HG03280 (cell line): Measurements from ENCODE around the gene EP400.

Experiments
- ATAC-seq: cut with Tn5 transposase; IDR thresholded peaks from one replicate; pipeline ENCODE4 v1.9.1; 2021; ENCODE audit warnings: mild to moderate bottlenecking, moderate library complexity; ENCODE audit not compliant: unreplicated experiment

Gene EP400, protein sequence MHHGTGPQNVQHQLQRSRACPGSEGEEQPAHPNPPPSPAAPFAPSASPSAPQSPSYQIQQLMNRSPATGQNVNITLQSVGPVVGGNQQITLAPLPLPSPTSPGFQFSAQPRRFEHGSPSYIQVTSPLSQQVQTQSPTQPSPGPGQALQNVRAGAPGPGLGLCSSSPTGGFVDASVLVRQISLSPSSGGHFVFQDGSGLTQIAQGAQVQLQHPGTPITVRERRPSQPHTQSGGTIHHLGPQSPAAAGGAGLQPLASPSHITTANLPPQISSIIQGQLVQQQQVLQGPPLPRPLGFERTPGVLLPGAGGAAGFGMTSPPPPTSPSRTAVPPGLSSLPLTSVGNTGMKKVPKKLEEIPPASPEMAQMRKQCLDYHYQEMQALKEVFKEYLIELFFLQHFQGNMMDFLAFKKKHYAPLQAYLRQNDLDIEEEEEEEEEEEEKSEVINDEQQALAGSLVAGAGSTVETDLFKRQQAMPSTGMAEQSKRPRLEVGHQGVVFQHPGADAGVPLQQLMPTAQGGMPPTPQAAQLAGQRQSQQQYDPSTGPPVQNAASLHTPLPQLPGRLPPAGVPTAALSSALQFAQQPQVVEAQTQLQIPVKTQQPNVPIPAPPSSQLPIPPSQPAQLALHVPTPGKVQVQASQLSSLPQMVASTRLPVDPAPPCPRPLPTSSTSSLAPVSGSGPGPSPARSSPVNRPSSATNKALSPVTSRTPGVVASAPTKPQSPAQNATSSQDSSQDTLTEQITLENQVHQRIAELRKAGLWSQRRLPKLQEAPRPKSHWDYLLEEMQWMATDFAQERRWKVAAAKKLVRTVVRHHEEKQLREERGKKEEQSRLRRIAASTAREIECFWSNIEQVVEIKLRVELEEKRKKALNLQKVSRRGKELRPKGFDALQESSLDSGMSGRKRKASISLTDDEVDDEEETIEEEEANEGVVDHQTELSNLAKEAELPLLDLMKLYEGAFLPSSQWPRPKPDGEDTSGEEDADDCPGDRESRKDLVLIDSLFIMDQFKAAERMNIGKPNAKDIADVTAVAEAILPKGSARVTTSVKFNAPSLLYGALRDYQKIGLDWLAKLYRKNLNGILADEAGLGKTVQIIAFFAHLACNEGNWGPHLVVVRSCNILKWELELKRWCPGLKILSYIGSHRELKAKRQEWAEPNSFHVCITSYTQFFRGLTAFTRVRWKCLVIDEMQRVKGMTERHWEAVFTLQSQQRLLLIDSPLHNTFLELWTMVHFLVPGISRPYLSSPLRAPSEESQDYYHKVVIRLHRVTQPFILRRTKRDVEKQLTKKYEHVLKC (N-terminal part only)

DNA sequence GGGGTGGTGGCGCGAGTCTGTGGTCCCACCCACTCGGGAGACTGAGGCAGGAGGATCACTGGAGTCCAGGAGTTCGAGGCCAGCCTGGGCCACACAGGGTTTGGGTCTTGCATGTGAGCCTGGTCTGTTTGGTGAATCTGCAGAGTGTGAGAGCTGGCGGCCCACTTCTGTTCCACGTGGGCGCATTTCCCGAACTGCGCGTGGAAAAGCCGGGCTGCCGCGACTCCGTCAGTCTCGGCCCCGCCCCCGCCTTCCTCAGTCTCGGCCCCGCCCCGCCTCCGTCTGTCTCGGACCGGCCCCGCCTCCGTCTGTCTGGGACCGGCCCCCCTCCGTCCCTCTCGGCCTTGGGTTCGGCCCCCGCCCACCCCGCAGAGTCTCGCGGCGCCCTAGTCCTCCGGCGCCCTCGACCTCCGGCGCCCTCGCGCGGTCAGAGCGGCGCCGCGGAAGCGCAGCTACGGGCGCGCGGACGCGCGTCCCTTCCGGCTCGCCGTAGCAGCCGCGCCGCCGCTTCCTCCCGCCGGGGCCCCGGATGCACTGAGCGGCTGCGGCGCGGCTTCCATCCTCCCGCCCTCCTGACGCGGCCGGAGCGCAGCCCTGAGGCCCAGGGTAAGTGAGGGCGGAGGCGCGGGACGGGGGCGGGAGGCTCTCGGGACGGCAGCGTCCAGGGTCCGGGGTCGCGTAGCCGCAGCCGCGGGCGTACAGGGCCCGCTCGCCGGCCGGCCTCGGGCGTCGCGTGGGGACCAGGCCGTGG is at the start of gene EP400:
EP400 (plus strand) TSS at position 512 of the 751 bp plus-strand sequence. CDS start 10,678 bp downstream, outside the sequence.
- ATAC-seq, result peak; percentile 92

DNA sequence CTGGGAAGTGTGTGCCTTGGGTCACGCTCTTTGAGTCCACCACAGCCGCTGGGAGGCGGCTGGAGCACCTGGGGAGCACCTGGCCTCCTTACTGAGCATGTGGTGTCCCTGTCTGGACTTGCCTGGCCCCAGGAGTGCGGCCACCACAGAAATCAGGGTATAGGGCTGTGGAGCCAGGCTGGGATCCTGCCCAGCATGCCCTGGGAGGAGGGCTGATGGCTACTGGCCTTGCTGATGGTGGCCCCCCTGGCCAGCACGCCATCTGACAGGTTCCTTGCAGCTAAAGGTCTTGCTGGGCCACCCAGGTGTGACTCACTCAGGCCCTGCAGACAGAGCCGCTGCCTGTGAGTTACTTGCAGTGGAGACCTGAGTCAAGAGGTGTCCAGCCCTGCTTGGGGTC is 49.3 kb upstream of the EP400 start:
- ATAC-seq, result no peak

DNA sequence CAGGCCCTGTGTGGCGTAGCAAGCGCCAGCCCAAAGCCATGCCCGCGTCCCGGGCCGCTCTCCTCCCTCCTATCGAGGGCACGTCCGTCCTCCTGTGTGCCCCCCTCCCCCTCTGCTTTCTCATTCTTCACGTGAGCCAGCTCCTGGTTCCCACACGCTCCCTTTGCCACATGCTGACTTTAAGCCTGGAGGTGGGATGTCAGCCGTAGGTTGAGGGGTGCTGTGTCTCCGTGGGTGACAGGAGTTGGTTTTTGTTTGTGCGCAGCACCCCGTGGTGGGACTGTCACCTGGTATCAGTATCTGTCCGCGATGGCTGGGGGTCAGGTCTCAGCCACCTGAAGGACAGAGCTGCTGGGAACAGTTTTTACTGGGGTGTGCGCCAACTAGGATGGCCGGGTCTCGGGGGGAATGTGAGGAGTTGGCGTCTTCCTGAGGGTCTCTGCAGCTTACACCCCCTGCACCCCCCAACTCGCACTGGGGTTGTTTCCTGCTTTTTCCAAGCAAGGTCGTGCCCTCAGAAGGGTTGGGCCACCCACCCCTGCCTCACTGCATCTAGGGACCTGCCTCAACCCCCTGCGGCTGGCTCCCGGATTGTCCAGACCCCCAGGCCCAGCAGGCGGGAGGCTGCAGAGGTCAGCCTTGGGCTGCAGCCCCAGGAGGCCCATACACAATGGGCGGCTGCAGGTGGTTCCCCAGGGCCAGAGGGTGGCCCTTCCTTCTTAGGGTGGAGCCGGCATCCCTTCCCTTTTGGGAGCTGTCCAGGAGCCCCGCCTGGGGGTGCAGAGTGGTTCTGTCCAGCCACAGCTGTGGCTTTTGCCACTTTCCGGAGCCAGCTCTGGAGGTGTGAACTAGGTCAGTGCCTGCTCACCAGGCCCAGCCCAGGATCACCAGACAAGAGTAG is 48.1 kb upstream of the EP400 start:
- ATAC-seq, result no peak

DNA sequence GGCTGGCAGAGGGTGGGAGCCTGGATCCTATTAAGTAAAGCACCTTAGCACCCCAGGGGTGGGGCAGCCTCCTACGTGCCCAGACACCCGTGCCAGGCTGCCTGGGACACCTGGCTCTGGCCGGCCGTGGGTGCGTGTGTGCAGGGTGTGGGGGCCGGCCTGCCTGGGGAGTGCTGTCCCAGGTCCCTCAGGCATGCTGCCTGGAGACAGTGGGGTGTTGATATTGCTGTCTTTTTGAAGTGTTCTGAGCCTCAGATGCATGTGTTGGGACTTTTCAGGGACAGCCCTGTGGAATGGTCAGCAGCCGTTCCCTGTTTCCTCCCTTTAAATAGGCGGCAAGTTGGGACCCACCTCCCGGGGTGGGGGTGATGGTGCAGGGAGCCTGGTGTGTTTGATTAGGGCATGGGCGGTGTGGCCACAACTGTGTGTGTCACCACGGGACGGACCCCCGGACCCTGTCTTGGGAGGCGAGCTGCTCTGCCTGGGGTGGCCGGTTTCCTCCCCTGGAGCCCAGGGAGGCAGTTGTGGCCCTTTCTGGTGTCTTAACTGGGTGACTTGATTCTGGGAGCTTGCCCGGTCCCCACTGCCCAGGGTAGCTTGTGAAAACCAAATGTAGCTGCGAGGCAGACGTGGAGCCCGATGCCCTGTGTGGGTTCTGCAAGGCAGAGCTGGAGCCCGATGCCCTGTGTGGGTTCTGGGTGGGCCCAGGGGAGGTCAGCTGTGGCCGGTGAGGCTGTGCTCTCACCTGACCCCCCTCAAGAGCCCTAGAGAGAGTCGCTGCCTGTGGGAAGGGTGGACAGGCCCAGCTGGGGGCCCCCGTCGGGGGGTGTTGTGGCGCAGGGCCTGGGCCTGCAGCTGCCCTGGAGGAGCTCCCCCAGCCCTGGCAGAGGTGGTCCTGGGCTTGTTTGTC is 47.2 kb upstream of the EP400 start:
- ATAC-seq, result no peak

DNA sequence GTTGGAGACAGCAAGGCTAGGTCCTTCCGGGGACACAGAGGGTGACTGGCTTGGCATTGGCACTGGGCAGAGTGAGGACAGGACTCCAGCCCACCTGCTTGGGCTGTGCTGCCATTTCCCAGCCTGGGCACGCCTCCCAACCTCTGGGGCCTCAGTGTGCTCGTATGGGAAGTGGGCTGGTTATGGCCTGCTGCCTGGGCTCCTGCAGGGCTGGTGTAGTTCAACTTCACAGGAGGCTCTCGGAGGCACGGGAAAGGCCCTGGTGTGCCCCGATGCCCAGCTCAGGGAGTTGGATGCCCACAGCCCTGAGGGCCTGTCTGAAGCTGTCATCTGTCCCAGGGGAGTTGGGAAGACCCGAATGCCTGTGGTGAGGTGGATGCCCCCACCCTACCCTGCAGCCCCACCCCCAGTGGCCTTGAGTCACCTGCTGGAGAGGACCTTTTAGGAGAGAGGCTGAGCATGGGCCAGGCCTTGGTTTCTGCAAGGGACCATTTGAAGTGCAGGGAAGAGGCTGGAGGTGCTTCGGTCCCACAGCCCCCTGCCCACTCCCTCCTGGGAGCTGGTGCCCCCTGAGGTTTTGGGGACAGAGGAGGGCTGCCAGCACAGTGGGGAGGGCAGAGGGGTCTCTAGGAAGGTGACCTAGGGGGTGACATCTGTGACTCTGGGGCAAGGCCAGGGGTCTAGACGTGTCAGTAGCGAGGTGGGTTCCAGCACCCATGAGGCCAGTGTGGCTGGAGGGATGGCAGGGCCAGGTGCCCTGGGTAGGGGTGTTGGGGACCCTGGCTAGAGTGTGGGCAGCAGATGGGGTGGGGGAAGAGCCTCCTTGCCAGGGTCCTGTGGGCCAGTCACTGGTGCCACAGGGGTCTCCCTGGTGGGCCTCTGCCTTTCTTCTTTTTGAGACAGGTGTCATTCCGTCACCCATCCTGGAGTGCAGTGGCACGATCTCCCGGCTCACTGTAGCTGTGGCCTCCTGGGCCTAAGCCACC is 46.2 kb upstream of the EP400 start:
- ATAC-seq, result no peak

DNA sequence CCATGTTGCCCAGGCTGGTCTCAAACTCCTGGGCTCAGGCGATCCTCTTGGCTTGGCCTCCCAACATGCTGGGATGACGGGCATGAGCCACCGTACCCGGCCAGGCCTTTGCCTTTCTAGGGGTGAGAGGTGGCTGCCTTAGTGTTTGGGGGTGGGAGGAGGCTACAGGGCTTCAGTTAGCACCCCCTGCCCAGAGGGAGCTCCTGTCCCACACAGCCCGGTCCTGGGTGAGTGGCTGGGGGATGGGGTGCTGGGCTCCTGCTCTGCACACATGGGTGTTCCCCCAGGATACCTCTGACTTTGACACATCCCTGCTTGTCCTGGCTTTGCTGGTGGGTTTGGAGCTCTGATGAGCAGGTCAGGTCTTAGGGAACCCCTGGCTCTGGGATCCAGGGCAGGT is 45.4 kb upstream of the EP400 start:
- no peak for ATAC-seq

DNA sequence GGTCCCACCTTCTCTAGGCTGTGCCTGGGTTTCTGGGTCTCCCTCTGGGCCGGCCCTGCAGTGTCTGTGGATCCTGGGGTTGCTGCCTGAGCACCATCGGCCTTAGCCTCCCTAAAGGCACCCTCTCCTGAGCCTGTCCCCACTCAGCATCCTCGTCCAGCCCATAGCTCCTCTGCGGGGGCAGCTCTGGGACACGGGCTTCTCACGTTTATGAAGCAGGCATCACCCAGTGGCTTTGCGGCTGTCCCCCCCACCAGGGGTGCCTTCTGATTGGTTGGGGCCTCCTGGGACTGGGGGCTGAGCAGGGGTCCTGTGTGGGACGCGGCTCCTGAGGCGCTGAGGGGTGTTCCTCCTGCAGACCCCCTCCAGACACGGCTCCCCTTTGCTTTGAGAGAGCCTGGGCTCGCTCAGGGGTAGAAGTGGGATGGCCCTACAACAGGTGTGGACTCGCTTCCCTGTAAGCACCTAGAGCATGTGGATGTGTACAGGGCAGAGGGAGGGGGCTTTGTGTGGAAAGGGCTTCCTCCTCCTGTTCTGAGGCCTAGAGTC is 44.6 kb upstream of the EP400 start:
- no peak for ATAC-seq

DNA sequence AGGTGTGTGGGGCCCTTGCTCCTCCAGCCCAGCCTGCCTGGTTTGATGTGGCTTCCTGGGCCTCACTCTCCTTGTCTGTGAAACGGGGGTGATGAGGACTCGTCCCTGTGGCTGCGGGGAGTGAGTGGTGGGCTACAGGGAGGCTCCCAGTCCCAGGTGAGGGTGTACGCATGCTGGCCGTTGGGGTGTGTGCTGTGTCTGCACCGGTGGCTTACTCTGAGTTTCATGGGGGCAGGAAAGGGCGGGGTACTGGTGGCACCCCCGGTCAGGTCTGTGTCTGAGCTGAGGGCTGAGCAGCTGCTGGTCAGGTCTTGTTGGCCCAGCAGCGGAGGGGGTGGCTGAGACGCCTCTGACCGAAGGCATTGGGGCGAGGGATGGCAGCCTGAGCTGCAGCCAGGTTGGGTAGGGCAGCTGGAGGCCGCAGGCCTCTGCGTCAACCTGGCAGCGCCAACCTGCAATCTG is 44.1 kb upstream of the EP400 start:
- ATAC-seq, result no peak

DNA sequence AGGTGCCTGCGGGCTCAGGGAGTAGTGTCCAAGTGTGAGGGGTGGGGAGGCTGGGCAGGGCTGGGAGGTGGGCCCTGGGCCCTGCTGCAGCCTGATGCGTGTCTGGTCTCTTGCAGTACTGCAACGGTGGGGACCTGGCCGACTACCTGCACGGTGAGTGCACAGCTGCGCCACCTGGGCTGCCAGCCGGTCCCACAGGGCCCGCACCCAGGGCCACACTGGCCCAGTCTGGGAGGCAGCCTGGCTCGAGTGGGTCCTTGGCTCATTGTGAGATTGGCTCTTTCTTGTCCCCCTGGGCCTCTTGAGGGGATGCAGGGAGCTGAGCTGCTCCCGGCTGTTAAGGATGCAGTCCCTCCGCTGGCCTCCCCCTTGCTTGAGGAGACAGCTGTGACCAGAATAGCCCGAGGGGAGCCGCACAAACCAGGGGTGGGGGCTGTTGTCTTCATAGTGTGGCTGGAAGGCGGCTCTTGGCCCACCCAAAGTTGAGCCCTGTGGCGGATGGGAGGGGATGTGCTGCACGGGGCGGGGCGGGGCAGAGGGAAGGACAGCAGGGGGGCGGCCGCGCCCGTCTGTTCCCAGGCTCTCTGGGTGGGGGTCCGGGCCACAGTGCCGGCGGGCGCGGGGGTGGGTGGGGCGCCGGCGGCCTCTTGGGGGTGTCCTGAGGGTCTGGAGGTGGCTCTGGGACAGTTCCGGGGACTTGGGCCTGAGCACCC is 42.2 kb upstream of the EP400 start:
- ATAC-seq, result no peak

DNA sequence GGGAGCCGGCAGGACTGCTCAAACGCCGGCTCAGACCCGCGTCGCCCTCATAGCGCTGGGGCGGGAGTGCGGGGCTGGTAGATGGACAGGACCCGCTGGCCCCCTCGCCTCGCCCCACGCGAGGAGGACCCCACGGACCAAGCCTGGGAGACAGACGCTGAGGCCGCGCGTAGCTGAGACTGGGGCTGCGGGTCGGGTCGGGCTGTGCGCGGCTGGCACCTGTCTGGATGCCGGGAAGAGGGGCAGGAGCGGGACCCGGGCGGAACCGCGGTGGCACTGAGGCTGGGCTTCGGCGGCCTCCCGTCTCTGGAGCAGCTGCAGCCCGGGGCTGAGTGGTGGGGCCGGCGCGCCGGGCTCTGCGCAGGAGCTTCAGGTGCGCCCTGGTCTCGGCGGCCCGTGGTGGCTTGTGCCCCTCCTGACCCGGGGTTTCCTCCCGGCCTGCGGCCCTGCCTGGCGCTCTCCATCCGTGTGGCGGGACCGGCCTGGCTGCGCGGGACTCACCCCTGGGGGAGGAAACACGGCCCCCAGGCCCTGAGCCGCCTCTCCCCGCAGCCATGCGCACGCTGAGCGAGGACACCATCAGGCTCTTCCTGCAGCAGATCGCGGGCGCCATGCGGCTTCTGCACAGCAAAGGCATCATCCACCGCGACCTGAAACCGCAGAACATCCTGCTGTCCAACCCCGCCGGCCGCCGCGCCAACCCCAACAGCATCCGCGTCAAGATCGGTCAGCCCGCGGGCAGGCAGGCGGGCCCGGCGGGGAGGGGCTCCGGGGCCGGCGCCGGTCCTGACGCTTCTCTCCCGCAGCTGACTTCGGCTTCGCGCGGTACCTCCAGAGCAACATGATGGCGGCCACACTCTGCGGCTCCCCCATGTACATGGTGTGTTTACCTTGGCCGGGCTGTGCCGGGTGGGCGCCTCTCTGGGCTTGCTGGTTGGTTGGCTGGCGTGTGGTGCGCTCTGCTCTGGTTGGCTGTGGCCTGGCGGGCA is 41.4 kb upstream of the EP400 start:
- ATAC-seq, result no peak

DNA sequence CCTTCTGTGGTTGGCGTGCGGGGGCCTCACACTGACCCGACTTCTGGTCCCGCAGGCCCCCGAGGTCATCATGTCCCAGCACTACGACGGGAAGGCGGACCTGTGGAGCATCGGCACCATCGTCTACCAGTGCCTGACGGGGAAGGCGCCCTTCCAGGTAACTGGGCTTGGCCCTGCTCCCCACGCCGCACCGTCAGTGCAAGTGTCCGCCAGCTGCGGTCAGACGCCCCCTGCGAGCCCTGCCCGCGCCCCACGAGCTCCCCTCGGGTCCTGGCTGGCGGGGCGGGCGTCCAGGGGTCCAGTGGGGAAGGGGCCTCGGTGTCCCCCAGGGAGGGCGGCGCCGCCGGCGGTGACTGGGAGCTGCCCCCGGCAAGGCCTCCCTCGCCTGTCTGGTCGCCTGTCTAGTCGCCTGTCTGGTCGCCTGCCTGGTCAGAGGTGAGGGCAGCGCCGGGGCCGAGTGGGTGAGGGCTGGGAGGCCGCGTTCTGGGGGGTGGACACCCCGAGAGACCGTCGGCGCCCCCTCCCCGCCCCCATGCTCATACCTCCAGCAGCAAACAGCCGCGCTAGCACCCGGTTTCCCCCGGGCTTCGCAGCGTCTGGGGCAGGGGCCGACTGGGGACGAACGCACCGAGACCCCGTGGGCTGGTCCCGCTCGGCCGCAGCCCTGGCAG is 40.5 kb upstream of the EP400 start:
- no peak for ATAC-seq

DNA sequence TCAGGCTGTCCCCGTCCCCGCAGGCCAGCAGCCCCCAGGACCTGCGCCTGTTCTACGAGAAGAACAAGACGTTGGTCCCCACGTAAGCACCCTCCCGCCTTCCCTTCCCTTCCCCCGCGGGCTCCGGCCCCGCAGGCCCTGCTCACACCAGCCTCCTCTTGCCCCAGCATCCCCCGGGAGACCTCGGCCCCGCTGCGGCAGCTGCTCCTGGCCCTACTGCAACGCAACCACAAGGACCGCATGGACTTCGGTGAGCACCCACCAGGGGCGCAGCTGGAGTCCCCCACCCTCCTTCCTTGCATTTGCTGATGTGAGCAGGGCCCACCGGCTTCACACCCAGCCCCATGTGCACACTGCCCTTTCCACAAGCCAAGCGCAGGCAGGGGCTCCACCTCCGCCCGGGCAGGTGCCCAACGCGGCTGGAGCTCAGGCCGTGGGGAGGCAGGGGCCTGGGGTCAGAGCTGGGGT is 40.0 kb upstream of the EP400 start:
- no peak for ATAC-seq

DNA sequence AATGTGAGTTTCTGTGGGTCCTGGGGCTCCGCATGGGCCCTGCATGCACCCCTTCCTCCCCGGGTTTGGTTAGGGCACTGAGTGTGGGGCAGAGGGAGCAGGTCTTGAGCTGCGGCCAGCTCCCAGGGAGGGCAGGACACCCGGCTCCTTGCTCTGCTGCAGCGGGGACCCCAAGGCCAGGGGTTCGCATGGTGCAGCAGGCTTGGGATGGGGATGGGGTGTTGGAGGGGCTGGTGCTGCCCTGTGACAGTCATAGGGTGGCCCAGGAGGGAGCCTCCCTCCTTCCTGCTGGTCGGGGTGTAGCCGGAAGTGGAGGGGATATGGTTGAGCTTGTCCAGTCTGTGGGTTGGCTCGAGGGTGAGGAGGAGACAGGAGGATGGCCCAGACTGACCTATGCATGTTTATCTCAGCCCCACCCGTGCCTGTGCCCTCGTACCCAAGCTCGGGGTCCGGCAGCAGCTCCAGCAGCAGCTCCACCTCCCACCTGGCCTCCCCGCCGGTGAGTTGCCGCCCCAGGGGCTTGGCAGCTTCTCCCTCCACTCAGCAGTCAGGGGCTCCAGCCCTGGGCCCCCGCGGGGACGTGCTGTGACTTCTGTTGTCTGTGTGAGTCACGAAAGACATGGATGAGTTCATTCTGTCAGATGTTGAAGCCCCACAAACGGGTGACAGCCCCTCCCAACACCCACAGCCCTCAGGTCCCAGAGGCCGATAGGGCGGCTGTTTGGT is 39.3 kb upstream of the EP400 start:
- no peak for ATAC-seq
